K562 (cell line): Measurements from ENCODE around the gene NYAP2. TPM values are rescaled to one million over a fixed set of nuclear protein-coding genes. Genes with fewer than 3 reads are reported as not detected.

Experiments
- ATAC-seq: fragments of 200-7000 bp; cut with Tn5 transposase; 3 replicates; pipeline ENCODE4 v1.9.1; 2020; ENCODE audit warnings: moderate library complexity
- Bru-seq: library from RNA; stranded (reverse); fragments of 400-500 nt; gene quantifications from one replicate; lab custom pipeline; 2021; lab: Mats Ljungman, UMichigan
- BruChase-seq, 2 experiments: library from RNA; stranded (reverse); fragments of 400-500 nt; gene quantifications; one replicate each; lab custom pipeline; 2021; lab: Mats Ljungman, UMichigan
- BruUV-seq: library from RNA; stranded (reverse); fragments of 400-500 nt; replicated peaks from 2 replicates; lab custom pipeline; 2021; lab: Mats Ljungman, UMichigan
- CTCF ChIA-PET: fragments of 300-600 bp; formaldehyde crosslinking; extraction: SDS; loops from one replicate; lab custom pipeline; 2021; ENCODE audit warnings: low intra/inter-chr PET ratio; lab: Yijun Ruan, JAX
- POLR2A ChIA-PET: fragments of 300-600, 350-650 bp; sonication (Branson Sonifier 250); formaldehyde crosslinking; extraction: SDS; loops from one replicate; lab custom pipeline; 2021; ENCODE audit warnings: antibody characterized with exemption, inconsistent platforms; lab: Yijun Ruan, JAX
- DNase-seq, 4 experiments: peaks; one replicate each; pipeline versions ENCODE4 v3.0.0 to v3.0.0-alpha.2; 2011 to 2018; ENCODE audit warnings: low spot score in 3 of 4, mixed read lengths in 3 of 4; ENCODE audit errors: extremely low read depth in 1 of 4
- FAIRE-seq: peaks from 2 replicates; lab custom pipeline; 2011; peaks lifted over from hg19 to GRCh38; lab: Jason Lieb, UNC
- H2AFZ ChIP-seq: 2 replicates; pipeline ENCODE4 v1.6.0; 2011; ENCODE audit warnings: low read depth, low read length, control low read depth, inconsistent platforms
- H3K27ac ChIP-seq: fragments of 200-600 bp; 3 replicates; pipeline ENCODE4 v1.8.0; 2011; ENCODE audit warnings: low read depth, mild to moderate bottlenecking, control low read depth, inconsistent platforms, low read length, moderate library complexity, mixed read lengths; ENCODE audit errors: extremely low read depth
- H3K27me3 ChIP-seq, 2 experiments: fragments of 300-600 bp in 1 of 2; 2 replicates in 1 of 2; 3 replicates in 1 of 2; pipeline versions ENCODE4 v1.6.0 to v1.8.0; 2011; ENCODE audit warnings: inconsistent platforms in 2 of 2, low read length in 2 of 2, mild to moderate bottlenecking in 1 of 2, mixed read lengths in 1 of 2, moderate library complexity in 1 of 2; ENCODE audit not compliant: control insufficient read depth in 2 of 2, insufficient read depth in 2 of 2
- H3K36me3 ChIP-seq: fragments of 300-600 bp; 3 replicates; pipeline ENCODE4 v1.8.0; 2011; ENCODE audit warnings: mild to moderate bottlenecking, low read length, inconsistent platforms; ENCODE audit not compliant: control insufficient read depth, insufficient read depth
- H3K4me1 ChIP-seq, 2 experiments: fragments of 200-600 bp in 1 of 2; replicated peaks in 1 of 2; 2 replicates in 1 of 2; 3 replicates in 1 of 2; pipeline versions ENCODE4 v1.5.1 to v1.8.0; 2011; ENCODE audit warnings: inconsistent platforms in 2 of 2, low read length in 2 of 2, mild to moderate bottlenecking in 1 of 2, mixed read lengths in 1 of 2, moderate library complexity in 1 of 2; ENCODE audit not compliant: control insufficient read depth in 2 of 2, insufficient read depth in 2 of 2
- H3K4me2 ChIP-seq: 2 replicates; pipeline ENCODE4 v1.6.1; 2011; ENCODE audit warnings: low read length, control low read depth, inconsistent platforms, mixed read lengths; ENCODE audit not compliant: insufficient read depth
- H3K4me3 ChIP-seq: fragments of 200-600 bp; sonication (generic), shearing (Covaris generic); 2 replicates; pipeline ENCODE4 v1.5.1; 2016; ENCODE audit warnings: control low read depth, inconsistent platforms
- H3K79me2 ChIP-seq: fragments of 200-600 bp; 3 replicates; pipeline ENCODE4 v1.8.0; 2011; ENCODE audit warnings: low read length, inconsistent platforms; ENCODE audit not compliant: control insufficient read depth, insufficient read depth
- H3K9ac ChIP-seq, 2 experiments: 2 replicates each; pipeline versions ENCODE4 v1.6.0 to v1.6.1; 2011; ENCODE audit warnings: low read depth in 2 of 2, low read length in 2 of 2, control low read depth in 1 of 2, inconsistent platforms in 1 of 2, mild to moderate bottlenecking in 1 of 2, mixed read lengths in 1 of 2; ENCODE audit not compliant: insufficient read depth in 1 of 2
- H3K9me1 ChIP-seq: one replicate; pipeline ENCODE4 v1.6.0; 2011; ENCODE audit warnings: inconsistent platforms, mild to moderate bottlenecking, low read length, moderate library complexity; ENCODE audit not compliant: control insufficient read depth, insufficient read depth
- H3K9me3 ChIP-seq: replicated peaks from 2 replicates; pipeline ENCODE4 v1.5.1; 2011; ENCODE audit warnings: low read depth, low read length, inconsistent platforms; ENCODE audit not compliant: control insufficient read depth, insufficient read depth
- H4K20me1 ChIP-seq: replicated peaks from 2 replicates; pipeline ENCODE4 v1.6.1; 2011; ENCODE audit warnings: low read length, inconsistent platforms, mixed read lengths; ENCODE audit not compliant: control insufficient read depth, insufficient read depth
- RAD51 ChIP-seq: fragments of 450-650 bp; IDR thresholded peaks from 2 replicates; pipeline ENCODE4 v1.7.1; 2016; ENCODE audit warnings: low read depth, mild to moderate bottlenecking, borderline replicate concordance
- ZNF780A ChIP-seq: fragments of 250-450 bp; sonication (Bioruptor Pico); IDR thresholded peaks from 2 replicates; pipeline ENCODE4 v1.5.0; 2021; ENCODE audit warnings: mild to moderate bottlenecking
- WGBS: fragments of 100-300 bp; shearing (Covaris generic); methylation state at CpG from one replicate; pipeline ENCODE4 v1.1.6; 2016; ENCODE audit warnings: low coverage, mixed read lengths; ENCODE audit not compliant: insufficient coverage; ENCODE audit errors: missing lambda C conversion rate; 5-methylcytosine and 5-hydroxymethylcytosine counted together
- in situ Hi-C: fragments of 300-500 bp; cut with MboI; formaldehyde crosslinking; loops from 4 replicates; pipeline ENCODE4 v1.15.0; 2018; ENCODE audit warnings: inconsistent platforms, mixed read lengths
- intact Hi-C: fragments of 100-400 bp; cut with micrococcal nuclease; formaldehyde crosslinking; loops from 2 replicates; pipeline ENCODE4 v1.14.2; 2022
- long read RNA-seq, 3 experiments: library from polyadenylated mRNA in 2 of 3; library from RNA in 1 of 3; unstranded in 2 of 3; stranded (forward) in 1 of 3; transcript quantifications; one replicate each; pipeline ENCODE4 v2.0.0, GENCODE V29; 2019 to 2022
- polyA minus RNA-seq, 3 experiments: library from RNA; depleted of rRNA, polyadenylated mRNA; stranded (reverse); fragments of >200 nt; gene quantifications; 2 replicates each; pipeline ENCODE4 v1.2.3, GENCODE V29; 2011
- polyA plus RNA-seq, 8 experiments: library from polyadenylated mRNA; depleted of rRNA in 4 of 8; stranded (reverse) in 5 of 8; unstranded in 3 of 8; fragments of >200 nt; fragmentation: Nextera tagmentation in 2 of 8; fragmentation: Illumina TruSeq in 1 of 8; extraction: Ambion mirVana in 2 of 8; extraction: Trizol in 1 of 8; gene quantifications; 2 replicates each; pipeline versions ENCODE4 v1.2.1 to v1.2.3, GENCODE V29; 2011 to 2014; ENCODE audit warnings: inconsistent platforms in 1 of 8, missing spikeins in 1 of 8
- total RNA-seq, 7 experiments: library from RNA; depleted of rRNA in 6 of 7; stranded (reverse); fragments of >200 nt in 6 of 7; fragmentation: Illumina TruSeq in 2 of 7; extraction: Trizol in 2 of 7; gene quantifications; 2 replicates each; pipeline versions ENCODE4 v1.2.1 to v1.2.3, GENCODE V29; 2011 to 2021; ENCODE audit warnings: low replicate concordance in 1 of 7

Gene NYAP2
- total RNA-seq (2011; cell fraction: chromatin; rRNA removed; ENCODE audit: low replicate concordance): 0.07 and 0.16 TPM in 2 replicates
- not detected in 2 replicates for total RNA-seq (2011; cell fraction: nucleolus; rRNA removed)
- 0.07 and 0.08 TPM in 2 replicates for total RNA-seq (2011; cell fraction: nucleoplasm; rRNA removed)
- total RNA-seq (2014; rRNA removed) (0.04 TPM in 1 of 2 replicates, not detected in the other), total RNA-seq (2014; rRNA removed; fragmentation: Illumina TruSeq; extraction: Trizol) (0.04 and 0.10 TPM in 2 replicates), total RNA-seq (2015; rRNA removed; fragmentation: Illumina TruSeq; extraction: Trizol) (0.04 TPM in 2 replicates), total RNA-seq (2021) (0.04 TPM in 2 replicates), polyA plus RNA-seq (2011; rRNA removed) (0.01 and 0.03 TPM in 2 replicates), polyA plus RNA-seq (2014; fragmentation: Illumina TruSeq; extraction: Trizol) (0.04 TPM in 1 of 2 replicates, not detected in the other), polyA plus RNA-seq (2014; fragmentation: Nextera tagmentation; extraction: Ambion mirVana) (not detected), polyA plus RNA-seq (2014; rRNA removed) (0.03 and 0.08 TPM in 2 replicates), polyA minus RNA-seq (2011; rRNA and poly(A)+ RNA removed) (0.11 TPM in 1 of 2 replicates, not detected in the other), Bru-seq, nascent RNA (percentile 16 among the genes with signal in this experiment), BruChase-seq, experiment 1, labeled RNA remaining after a 2-hour chase (percentile 12 among the genes with signal in this experiment), BruChase-seq, experiment 2, labeled RNA remaining after a 6-hour chase (percentile 14 among the genes with signal in this experiment)
- polyA plus RNA-seq (2011; cell fraction: cytosol; rRNA removed): 0.01 TPM in 1 of 2 replicates, not detected in the other
- 0.08 and 0.17 TPM in 2 replicates for polyA plus RNA-seq (2011; cell fraction: nucleus; rRNA removed)
- 0.03 TPM in 2 replicates for polyA plus RNA-seq (2012)
- polyA minus RNA-seq (2011; cell fraction: cytosol; rRNA and poly(A)+ RNA removed): not detected in 2 replicates
- polyA minus RNA-seq (2011; cell fraction: nucleus; rRNA and poly(A)+ RNA removed): under 0.01 TPM in 1 of 2 replicates, not detected in the other
- long read RNA-seq, experiment 1: 0 reads
- long read RNA-seq, experiment 2: 0 reads
- long read RNA-seq, experiment 3, partial matches to known transcripts: 0 of 1 reads
- long read RNA-seq, experiment 3, other reads (novel, unspliced or antisense): 1 of 1 reads

GRCh38 chr2:225399504-225399903 lies at the start of gene NYAP2:
Gene NYAP2 (plus strand): TSS chr2:225399710. CDS start chr2:225408881, 9,171 bp downstream.
- Histone ChIP-seq H3K4me1 (no peaks in the 10 kb centered on the region), H3K9me3 (no peaks in the 10 kb centered on the region), H3K4me2 (no peak within 1 kb of the TSS), H3K27ac (no peak within 1 kb of the TSS), H3K4me3 (no peak within 1 kb of the TSS), H2AFZ (no peak within 1 kb of the TSS), H3K79me2 (no peaks in the 10 kb centered on the region), H3K27me3 (no peaks in the 10 kb centered on the region), H3K36me3 (no peaks in the 10 kb centered on the region), H3K9me1 (no peaks in the 10 kb centered on the region), H4K20me1 (no peaks in the 10 kb centered on the region), H3K9ac (no peak within 1 kb of the TSS)
- FAIRE-seq (no peak), ATAC-seq (no peak), DNase-seq (no peak)
- 3% methylated on average over 5 of the region's 5 CpGs for WGBS
- TF ChIP-seq ZNF780A (CRISPR knock-in tag): no peak
- TF ChIP-seq RAD51: no peak
- in situ Hi-C loops: no loop called here
- intact Hi-C loops: no loop called here
- POLR2A ChIA-PET: no interaction called here
- CTCF ChIA-PET: no interaction called here
- BruUV-seq: no TSS peak
